PC-3 (cell line): Measurements from ENCODE around the gene JAK3. TPM values are rescaled to one million over a fixed set of nuclear protein-coding genes. Genes with fewer than 3 reads are reported as not detected.

Experiments used
- ATAC-seq: fragments of 200-7000 bp; cut with Tn5 transposase; 2 replicates; pipeline ENCODE4 v1.9.1; 2020; ENCODE audit warnings: mild to moderate bottlenecking, moderate library complexity
- BruUV-seq: library from RNA; stranded (reverse); fragments of 400-500 nt; replicated peaks from 2 replicates; lab custom pipeline; 2021; lab: Mats Ljungman, UMichigan
- CTCF ChIA-PET: fragments of 300-600 bp; sonication (Branson Sonifier 250); formaldehyde crosslinking; loops from one replicate; lab custom pipeline; 2022; ENCODE audit warnings: antibody characterized with exemption; lab: Charles Lee
- POLR2A ChIA-PET: fragments of 300-600 bp; sonication (Branson Sonifier 250); formaldehyde crosslinking; loops from one replicate; lab custom pipeline; 2022; ENCODE audit warnings: antibody characterized with exemption; ENCODE audit not compliant: unreplicated experiment; lab: Charles Lee
- DNase-seq: peaks from one replicate; pipeline ENCODE4 v3.0.0-alpha.2; 2015
- H2AFZ ChIP-seq: fragments of 300-600 bp; sonication (generic); 2 replicates; pipeline ENCODE4 v1.6.0; 2016; ENCODE audit warnings: antibody characterized with exemption, low read length
- H3F3A ChIP-seq: fragments of 300-600 bp; sonication (generic); one replicate; pipeline ENCODE4 v1.6.0; 2017; ENCODE audit warnings: antibody characterized with exemption, low read length, control low read depth, mild to moderate bottlenecking; ENCODE audit not compliant: unreplicated experiment
- H3K27ac ChIP-seq: fragments of 300-600 bp; sonication (generic); 2 replicates; pipeline ENCODE4 v1.5.1; 2016; ENCODE audit warnings: mild to moderate bottlenecking, low read length
- H3K27me3 ChIP-seq: fragments of 300-600 bp; sonication (generic); 2 replicates; pipeline ENCODE4 v1.6.1; 2016; ENCODE audit warnings: low read length, mixed read lengths
- H3K36me3 ChIP-seq: fragments of 300-600 bp; sonication (generic); 2 replicates; pipeline ENCODE4 v1.6.1; 2016; ENCODE audit warnings: low read depth, mixed run types, low read length, mixed read lengths
- H3K4me1 ChIP-seq: fragments of 300-600 bp; sonication (generic); 2 replicates; pipeline ENCODE4 v1.5.1; 2016; ENCODE audit warnings: low read length; ENCODE audit not compliant: insufficient read depth
- H3K4me2 ChIP-seq: fragments of 300-600 bp; sonication (generic); 2 replicates; pipeline ENCODE4 v1.6.0; 2016; ENCODE audit warnings: low read length
- H3K4me3 ChIP-seq: fragments of 300-600 bp; sonication (generic); 2 replicates; pipeline ENCODE4 v1.5.1; 2016; ENCODE audit warnings: mild to moderate bottlenecking, low read length, mixed read lengths
- H3K79me2 ChIP-seq: fragments of 300-600 bp; sonication (generic); 2 replicates; pipeline ENCODE4 v1.6.1; 2017; ENCODE audit warnings: low read length, mixed read lengths
- H3K9ac ChIP-seq: fragments of 300-600 bp; sonication (generic); 2 replicates; pipeline ENCODE4 v1.6.0; 2016; ENCODE audit warnings: mild to moderate bottlenecking, low read length
- H3K9me2 ChIP-seq: fragments of 300-600 bp; sonication (generic); replicated peaks from 2 replicates; pipeline ENCODE4 v1.6.1; 2016; ENCODE audit warnings: mixed run types, low read length, mixed read lengths
- H3K9me3 ChIP-seq: fragments of 300-600 bp; sonication (generic); 2 replicates; pipeline ENCODE4 v1.6.1; 2016; ENCODE audit warnings: low read length, mixed read lengths
- H4K20me1 ChIP-seq: fragments of 300-600 bp; sonication (generic); 2 replicates; pipeline ENCODE4 v1.6.1; 2016; ENCODE audit warnings: low read length, mixed read lengths
- EZH2 ChIP-seq: fragments of 300-600 bp; sonication (generic); IDR thresholded peaks from one replicate; pipeline ENCODE4 v1.6.1; 2017; ENCODE audit warnings: antibody characterized with exemption, mild to moderate bottlenecking, low read length; ENCODE audit not compliant: unreplicated experiment
- EZH2phosphoT487 ChIP-seq: fragments of 300-600 bp; sonication (generic); IDR thresholded peaks from 2 replicates; pipeline ENCODE4 v1.6.1; 2018; ENCODE audit warnings: mild to moderate bottlenecking, antibody characterized with exemption, low read length, borderline replicate concordance
- intact Hi-C: fragments of 100-400 bp; cut with micrococcal nuclease; formaldehyde crosslinking; loops from 2 replicates; pipeline ENCODE4 v1.9.0; 2023
- total RNA-seq: library from RNA; depleted of rRNA; stranded (reverse); fragments of >200 nt; gene quantifications from 2 replicates; pipeline ENCODE4 v1.2.3, GENCODE V29; 2014
- TF ChIP-seq, protein P1 (sequence below): fragments of 300-600 bp; sonication (generic); conservative IDR thresholded peaks from 2 replicates; pipeline ENCODE4 v1.5.1; 2017; ENCODE audit warnings: antibody characterized with exemption, low read depth, mild to moderate bottlenecking, low read length

Gene JAK3
- total RNA-seq, 1 experiment from 2014 or later, result 1.5 TPM

GRCh38 chr19:17886515-17886914, 38.7 kb upstream of the JAK3 start:
- H3K4me1 ChIP-seq, result no peaks in the 10 kb centered on the region
- H3K9me3 ChIP-seq, result no peaks in the 10 kb centered on the region
- H3K9ac ChIP-seq, result no peak overlapping the region
- H4K20me1 ChIP-seq, result no peaks in the 10 kb centered on the region
- TF ChIP-seq EZH2, result no peak
- TF ChIP-seq, protein P1, sequence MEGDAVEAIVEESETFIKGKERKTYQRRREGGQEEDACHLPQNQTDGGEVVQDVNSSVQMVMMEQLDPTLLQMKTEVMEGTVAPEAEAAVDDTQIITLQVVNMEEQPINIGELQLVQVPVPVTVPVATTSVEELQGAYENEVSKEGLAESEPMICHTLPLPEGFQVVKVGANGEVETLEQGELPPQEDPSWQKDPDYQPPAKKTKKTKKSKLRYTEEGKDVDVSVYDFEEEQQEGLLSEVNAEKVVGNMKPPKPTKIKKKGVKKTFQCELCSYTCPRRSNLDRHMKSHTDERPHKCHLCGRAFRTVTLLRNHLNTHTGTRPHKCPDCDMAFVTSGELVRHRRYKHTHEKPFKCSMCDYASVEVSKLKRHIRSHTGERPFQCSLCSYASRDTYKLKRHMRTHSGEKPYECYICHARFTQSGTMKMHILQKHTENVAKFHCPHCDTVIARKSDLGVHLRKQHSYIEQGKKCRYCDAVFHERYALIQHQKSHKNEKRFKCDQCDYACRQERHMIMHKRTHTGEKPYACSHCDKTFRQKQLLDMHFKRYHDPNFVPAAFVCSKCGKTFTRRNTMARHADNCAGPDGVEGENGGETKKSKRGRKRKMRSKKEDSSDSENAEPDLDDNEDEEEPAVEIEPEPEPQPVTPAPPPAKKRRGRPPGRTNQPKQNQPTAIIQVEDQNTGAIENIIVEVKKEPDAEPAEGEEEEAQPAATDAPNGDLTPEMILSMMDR, result no peak
- no peak for TF ChIP-seq EZH2phosphoT487
- ChIA-PET POLR2A (no interaction called here), CTCF (no interaction called here)
- no peak overlapping the region for H2AFZ ChIP-seq
- H3K79me2 ChIP-seq, result no peaks in the 10 kb centered on the region
- H3K4me2 ChIP-seq, result no peak overlapping the region
- no peaks in the 10 kb centered on the region for H3K36me3 ChIP-seq
- H3K9me2 ChIP-seq, result no peaks in the 10 kb centered on the region
- H3F3A ChIP-seq, result no peaks in the 10 kb centered on the region
- H3K4me3 ChIP-seq, result no peak overlapping the region
- DNase-seq, result no peak
- no peak overlapping the region for H3K27ac ChIP-seq
- H3K27me3 ChIP-seq, result no peaks in the 10 kb centered on the region
- ATAC-seq, result no peak
- no TSS peak for BruUV-seq
- intact Hi-C loops, result no loop called here

- no peak overlapping the region for H3K9ac ChIP-seq
- ATAC-seq (no peak), DNase-seq (no peak)
- H3K27ac ChIP-seq, result no peak overlapping the region
- TF ChIP-seq EZH2phosphoT487 (no peak), EZH2 (no peak)
- TF ChIP-seq, protein P1, result no peak
- no peaks in the 10 kb centered on the region for H4K20me1 ChIP-seq
- ChIA-PET CTCF (no interaction called here), POLR2A (no interaction called here)
- H3K9me2 ChIP-seq, result no peaks in the 10 kb centered on the region
- H2AFZ ChIP-seq, result no peak overlapping the region
- no peak overlapping the region for H3K4me2 ChIP-seq
- H3K9me3 ChIP-seq, result no peaks in the 10 kb centered on the region
- no peaks in the 10 kb centered on the region for H3K27me3 ChIP-seq
- no peaks in the 10 kb centered on the region for H3K4me1 ChIP-seq
- H3K4me3 ChIP-seq, result no peak overlapping the region
- no TSS peak for BruUV-seq
- no peaks in the 10 kb centered on the region for H3K79me2 ChIP-seq
- no peaks in the 10 kb centered on the region for H3F3A ChIP-seq
- intact Hi-C loops, result no loop called here
- no peaks in the 10 kb centered on the region for H3K36me3 ChIP-seq
Observed at GRCh38 chr19:17883627-17884410, 36.0 kb upstream of the JAK3 start.

DNA sequence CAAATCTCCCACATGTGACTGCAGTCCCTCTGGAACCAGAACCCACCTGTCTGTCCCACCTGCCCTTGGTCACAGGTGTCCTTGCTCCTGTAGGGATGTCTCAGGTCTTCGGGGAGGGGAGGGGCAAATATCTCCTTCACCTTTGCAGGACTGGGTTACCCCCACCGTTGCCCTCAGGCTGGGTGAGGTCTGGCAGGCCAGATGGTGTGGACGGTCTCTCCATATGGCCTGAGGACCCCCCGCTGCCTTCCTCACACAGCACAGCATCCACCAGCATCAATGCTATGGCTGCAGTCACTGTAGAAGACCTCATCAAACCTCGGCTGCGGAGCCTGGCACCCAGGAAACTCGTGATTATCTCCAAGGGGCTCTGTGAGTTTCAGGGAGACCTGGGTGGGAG, 33.9 kb upstream of the JAK3 start:
- TF ChIP-seq EZH2phosphoT487 (no peak), EZH2 (no peak)
- TF ChIP-seq, protein P1, result no peak
- H3K79me2 ChIP-seq, result no peaks in the 10 kb centered on the region
- no peak for ATAC-seq
- H2AFZ ChIP-seq, result no peak overlapping the region
- no peaks in the 10 kb centered on the region for H3F3A ChIP-seq
- no peaks in the 10 kb centered on the region for H3K4me1 ChIP-seq
- ChIA-PET POLR2A (no interaction called here), CTCF (no interaction called here)
- intact Hi-C loops, result no loop called here
- H3K36me3 ChIP-seq, result no peaks in the 10 kb centered on the region
- H3K9me2 ChIP-seq, result no peaks in the 10 kb centered on the region
- H3K9ac ChIP-seq, result no peak overlapping the region
- H3K27ac ChIP-seq, result no peak overlapping the region
- no TSS peak for BruUV-seq
- H3K4me3 ChIP-seq, result no peak overlapping the region
- DNase-seq, result no peak
- H3K27me3 ChIP-seq, result no peaks in the 10 kb centered on the region
- H3K4me2 ChIP-seq, result no peak overlapping the region
- H3K9me3 ChIP-seq, result no peaks in the 10 kb centered on the region
- no peaks in the 10 kb centered on the region for H4K20me1 ChIP-seq
